Activated T-cell treated with anti-CD3 and anti-CD28 coated beads for 1 hour (primary cell): ENCODE data around the gene CHKB.

Source experiments
- DNase-seq: peaks from one replicate; pipeline ENCODE4 v3.0.0-alpha.2; 2020; ENCODE audit warnings: low read depth

Gene CHKB

DNA sequence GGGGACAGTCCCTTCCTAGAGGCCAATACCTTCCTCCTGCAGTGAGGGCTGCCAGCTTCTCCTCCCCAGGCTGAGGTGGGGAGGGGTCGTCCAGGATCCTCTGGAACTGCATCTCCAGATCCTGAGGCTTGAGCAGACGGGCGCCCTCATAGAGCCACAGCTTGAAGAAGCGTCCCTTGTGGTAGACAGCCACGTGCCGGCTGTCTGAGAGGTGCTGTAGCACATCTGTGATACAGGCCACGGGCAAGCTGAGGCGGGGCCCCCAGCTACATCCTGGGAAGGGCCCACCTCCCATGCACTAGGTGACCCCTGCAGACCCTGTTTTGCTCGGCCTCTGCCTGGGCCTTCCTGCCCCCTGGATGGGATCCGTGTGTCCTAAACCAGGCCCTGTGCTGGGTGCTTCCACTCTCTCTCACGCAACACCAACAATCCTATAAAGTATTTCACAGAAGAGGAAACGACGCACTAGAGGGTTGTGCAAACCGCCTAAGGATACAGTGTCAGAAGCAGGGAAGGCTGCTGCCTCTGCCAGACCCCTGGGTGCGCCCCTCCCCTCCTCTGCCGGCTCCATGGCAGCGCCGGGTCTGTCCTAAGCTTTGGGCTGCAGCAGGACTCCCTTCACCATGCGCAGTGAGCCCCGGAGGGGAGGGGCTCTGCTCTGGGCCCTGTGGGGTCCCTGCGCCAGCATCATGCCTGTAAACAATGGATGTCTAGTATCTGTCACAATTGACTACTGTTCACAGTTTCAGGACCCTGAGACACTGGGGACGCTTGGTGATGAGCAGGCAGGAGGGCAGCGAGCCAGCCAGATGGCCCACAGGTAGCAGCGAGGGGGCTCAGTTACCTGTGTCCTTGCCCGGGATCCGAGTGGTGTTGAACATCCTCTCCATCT, 8.9 kb downstream of the CHKB start:
- no peak for DNase-seq

DNA sequence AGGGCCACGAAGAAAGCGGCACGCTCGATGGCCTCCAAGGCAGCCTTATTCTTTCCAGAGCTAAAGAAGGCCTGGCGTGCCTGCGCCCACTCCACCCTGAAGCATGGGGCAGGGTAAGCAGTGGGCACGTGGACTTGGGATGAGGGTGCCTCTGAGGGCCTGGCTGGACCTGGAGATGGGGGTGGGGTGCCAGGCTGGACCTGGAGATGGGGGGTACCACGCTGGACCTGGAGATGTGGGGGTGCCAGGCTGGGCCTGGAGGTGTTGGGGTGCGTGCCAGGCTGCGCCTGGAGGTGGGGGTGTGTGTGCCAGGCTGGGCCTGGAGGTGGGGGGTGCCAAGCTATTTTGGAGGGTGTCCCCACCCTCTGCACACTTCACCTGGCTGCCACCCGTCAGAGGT, 9.7 kb downstream of the CHKB start:
- no peak for DNase-seq

DNA sequence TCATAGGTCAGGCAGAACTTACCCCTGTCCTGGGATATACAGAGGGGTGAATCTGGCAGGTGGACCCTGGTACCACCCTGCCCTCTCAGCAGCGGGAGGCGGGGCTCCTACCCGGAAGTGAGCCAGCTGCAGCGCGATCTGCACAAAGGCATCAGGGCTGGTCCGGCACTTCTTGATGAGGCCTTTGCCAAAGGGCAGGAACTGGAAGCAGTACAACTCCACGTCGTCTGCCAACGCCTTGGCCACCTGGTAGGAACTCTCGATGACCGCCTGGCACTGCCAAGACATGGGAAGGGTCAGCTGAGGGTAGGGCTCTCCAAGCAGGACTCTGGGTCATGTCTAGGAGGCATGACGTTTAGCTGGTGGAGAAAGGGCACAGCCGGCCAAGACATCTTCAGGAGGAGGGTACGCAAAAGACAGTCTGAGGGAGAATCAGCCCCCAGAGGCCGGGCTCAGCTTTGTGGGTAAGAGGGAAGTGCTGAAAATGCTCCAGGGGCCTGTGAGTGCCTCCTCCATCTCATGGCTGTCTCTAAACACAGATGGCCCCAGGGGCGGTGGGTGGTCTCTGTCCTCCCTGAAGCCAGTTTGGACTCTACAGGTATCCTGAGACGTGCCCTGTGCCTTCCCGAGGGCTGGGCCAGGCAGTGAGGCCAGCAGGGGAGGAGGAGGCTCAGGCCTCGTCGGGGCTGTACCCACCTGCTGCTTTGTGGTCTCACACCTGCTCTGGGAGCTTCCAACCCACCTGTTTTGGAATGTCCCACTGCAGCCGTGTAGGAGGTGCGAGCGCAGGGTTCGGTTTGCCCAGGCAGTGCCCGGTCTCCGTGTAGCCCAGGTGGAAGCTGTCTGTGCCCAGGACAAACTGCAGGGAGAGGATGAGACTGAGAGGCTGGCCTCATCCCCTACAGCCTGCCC, 11.1 kb downstream of the CHKB start:
- DNase-seq: no peak

DNA sequence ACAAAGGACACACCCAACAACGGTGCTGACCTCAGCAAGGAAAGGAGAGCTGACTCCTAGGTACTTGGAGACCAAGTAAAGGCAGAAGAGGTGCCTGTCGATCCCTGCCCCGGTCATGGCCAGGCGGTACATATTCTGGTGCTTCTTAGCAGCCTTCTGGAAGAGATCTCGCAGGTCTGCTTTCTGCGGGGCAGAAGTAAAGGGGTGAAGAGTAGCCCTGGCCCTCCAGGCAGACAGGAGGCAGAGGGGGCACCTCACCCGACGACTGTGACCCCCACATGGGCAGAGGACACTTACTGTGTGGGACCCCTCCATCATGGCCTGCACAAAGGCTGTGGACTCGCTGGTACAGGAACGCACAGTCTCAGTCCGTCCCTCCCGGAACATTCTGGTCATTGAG, 11.8 kb downstream of the CHKB start:
- no peak for DNase-seq

DNA sequence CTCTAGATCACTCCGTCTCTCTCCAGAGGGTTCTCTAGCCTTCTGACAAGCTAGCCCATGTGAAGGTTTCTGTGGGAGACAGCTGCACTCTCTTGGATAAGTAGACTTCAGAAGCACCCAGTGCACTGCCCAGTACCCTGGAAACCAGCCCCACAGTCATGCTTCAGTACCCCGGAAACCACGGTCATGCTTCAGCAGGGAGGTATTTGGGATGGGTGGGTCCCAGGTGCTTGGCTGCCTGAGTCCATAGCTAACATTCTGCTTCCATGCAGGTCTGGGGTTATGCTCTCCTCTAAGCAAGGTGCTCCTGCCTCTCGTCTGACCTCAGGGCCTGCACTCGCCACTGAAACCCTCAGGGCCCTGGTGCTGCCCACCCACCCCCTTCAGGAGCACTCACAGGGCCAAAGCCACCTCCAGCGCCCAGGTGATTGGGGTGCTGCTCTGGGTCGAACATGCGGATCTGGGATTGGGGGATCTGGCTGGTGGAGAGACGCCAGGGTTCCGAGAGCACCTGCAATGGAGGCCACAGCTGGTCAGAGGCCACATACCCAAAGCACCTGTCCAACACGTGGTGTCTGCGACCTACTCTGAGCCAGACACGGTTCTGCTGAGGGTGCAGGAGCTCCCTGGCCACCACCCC, 12.6 kb downstream of the CHKB start:
- no peak for DNase-seq

DNA sequence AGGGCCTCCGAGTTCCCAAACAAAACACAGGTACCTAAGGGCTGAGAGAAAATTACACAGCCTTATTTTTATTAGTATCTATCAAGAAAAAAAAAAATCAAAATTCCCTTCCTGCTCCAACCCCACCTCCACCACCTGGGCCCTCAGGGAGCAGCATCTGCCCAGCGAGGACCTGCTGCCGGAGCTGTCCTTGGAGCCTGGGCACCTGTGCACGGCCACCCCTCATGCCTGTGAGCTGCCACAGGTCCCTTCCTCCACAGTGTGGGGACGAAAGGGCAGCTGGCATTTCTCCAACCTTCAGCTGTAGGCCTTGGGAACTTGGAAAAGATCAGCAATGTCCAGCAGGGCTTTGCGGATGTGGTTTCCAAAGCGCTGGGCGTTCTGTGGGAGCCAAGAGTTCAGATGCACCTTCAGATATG, 13.6 kb downstream of the CHKB start:
- DNase-seq: no peak

DNA sequence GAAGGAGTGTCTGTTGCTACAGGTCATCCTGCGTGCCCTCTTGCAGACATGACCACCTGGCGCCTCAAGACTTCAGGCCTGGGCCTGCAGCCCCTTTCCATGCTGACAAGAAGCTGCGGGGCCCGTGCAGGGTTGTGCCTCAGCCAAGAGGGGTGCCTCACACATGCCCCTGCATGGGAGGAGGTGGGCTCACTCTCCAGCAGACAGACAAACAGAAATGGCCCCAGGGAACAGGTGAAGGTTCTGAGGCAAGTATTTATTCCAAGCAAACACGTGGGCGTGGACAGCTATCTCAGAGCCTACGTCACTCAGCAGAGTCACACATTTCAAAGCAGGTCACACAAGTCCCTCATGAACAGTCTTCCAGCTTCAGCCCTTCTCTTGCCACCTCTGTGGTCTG, 14.0 kb downstream of the CHKB start:
- no peak for DNase-seq

DNA sequence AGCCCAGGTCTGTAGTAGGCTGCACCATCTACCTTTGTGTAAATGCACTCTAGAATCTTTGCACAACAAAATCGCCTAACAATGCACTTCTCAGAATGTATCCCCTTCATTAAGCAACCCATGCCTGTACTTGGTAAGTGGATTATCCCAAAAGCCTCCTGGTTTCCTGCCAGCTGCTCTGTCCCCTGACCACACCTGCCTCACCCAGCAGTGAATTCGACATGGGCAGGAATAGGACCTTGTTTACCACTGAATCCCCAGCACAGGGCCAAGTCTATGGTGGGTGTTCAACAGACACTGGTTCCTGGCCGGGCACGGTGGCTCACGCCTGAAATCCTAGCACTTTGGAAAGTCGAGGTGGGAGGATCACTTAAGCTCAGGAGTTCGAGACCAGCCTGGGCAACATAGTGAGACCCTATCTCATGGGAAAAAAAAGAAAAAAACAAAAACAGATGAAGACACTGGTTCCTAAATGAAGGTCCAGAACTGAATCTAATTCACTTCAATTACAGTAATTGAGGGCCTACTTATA, 14.9 kb downstream of the CHKB start:
- DNase-seq: no peak

DNA sequence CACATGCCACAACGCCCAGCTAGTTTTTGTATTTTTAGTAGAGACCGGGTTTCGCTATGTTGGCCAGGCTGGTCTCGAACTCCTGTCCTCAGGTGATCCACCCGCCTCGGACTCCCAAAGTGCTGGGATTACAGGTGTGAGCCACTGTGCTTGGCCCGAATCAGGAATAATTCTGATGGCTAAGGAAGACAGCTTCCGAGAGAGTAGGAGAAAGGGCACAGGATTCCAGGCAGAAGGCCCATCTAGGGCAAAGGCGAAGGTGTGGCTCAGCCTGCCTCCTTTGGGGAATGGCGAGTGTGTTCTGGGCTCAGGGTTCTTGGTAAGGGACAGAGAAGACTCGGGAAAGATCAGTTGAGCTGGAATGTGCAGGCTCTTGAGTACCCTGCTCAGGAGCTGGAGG, 18.4 kb downstream of the CHKB start:
- DNase-seq: no peak

DNA sequence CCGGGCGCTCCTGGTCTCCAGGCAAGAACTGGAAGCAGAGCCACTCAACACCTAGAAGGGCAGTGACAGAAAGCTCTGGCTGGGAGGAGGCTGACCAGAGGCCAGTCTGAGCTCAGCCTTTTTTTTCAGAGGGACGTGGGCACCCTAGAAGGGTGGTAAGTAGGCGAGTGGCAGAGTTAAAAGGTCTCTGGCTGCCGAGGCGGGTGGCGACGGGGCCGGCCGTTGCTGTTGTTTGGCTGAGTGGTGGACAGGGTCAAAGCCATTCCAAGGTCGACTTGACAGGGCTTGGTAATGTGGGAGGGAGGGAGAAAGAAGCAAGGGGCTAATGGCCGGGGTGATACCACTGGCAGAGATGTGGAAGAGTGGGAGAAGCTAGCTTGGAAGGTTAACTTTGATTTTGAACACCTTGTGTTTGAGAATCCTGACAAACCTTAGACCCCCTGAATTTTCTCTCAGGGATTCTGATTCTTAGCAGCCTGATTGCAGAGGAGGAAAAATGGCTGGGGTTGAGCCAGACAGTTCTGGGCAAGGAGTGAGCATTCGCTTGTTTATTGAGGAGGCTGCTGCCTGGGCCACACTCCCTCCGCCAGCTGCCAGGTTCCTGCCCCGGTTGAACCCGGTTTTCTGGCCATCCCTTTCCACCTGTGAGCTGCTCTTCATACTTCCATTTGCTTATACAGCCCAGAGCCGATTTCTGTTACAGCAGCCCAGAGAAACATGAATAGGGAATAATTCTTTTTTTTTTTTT, 19.1 kb downstream of the CHKB start:
- no peak for DNase-seq

DNA sequence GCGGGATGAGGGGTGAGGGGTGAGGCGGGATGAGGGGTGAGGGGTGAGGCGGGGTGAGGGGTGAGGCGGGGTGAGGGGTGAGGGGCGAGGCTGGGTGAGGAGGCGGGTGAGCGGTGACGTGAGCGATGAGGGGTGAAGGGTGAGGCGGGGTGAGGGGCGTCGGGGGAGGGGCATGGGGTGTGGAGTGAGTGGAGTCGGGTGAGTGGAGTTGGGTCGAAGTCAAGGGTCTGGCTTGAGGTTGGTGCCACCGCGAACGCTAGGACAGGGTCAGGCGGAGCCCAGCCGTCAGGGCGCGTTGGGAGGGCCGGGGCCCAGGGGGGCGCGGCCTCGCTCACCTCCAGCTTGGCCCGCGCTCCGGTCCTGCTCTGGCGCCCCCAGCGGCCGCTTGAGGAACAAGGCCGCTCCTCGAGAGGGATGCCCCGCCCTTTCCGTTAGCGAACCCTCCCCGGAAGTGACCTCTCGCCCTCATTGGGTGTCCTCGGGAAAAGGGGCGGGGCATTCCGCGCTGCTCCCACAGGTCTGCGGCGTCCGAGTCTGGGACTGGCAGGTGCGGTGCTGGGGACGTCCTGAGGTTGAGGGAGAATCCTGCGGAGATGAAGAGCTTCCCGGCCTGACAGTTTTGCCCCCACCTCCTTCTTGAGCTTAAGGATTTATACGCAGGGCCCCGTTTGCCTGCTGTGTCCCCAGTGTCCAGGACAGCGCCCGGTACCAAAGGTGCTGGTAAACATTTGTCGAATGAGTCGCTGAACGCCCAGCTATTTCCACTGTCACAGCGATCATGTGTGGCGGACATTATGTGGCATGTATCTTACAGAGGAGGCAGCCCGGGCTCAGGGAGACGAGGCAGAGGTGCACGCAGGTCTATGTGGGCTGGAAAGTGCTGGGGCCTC, 19.9 kb downstream of the CHKB start, which contains the start of gene SYCE3:
Gene SYCE3, minus strand, starts transcription at position 397 of the 890 bp plus-strand sequence. CDS start 6,514 bp downstream, outside the sequence.
- peak; percentile 98 for DNase-seq

DNA sequence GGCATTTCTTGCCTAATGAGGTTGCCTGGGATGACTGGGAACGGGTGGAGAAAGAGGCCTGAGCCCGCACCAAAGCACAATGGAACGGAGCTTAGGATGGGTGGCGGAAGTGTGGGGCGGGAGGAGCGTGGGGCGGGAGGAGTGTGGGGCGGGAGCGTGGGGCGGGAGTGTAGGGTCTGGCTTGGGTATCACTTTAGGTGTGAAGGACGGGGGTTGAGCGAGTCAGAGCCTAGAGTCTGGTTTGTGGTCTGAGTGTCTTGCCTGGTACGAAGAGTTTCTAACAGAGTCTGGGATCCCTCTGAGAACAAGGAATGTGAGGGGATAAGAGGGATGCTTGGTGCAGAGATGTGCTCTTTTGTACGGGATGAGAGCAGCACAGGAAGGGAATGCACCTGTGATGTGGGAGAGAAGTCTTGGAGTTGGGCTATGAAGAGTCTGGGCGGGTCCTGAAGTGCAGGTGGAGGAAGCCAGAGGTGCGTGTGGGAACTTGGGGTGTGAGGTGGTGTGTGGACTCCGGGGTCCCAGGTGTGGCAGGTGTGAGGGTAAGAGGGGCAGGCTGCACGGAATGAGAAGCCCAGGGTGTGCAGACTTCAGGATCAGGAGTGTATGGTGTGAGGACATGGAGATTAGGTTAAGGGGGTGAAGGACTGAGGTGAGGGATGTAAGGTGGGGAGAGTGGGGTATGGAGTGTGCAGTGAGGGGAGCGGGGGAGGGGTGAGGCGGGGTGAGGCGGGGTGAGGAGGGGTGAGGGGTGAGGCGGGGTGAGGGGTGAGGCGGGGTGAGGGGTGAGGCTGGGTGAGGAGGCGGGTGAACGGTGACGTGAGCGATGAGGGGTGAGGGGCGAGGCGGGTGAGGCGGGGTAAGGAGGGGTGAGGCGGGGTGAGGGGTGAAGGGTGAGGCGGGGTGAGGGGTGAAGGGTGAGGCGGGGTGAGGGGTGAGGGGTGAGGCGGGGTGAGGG, 21.0 kb downstream of the CHKB start:
- DNase-seq: no peak

DNA sequence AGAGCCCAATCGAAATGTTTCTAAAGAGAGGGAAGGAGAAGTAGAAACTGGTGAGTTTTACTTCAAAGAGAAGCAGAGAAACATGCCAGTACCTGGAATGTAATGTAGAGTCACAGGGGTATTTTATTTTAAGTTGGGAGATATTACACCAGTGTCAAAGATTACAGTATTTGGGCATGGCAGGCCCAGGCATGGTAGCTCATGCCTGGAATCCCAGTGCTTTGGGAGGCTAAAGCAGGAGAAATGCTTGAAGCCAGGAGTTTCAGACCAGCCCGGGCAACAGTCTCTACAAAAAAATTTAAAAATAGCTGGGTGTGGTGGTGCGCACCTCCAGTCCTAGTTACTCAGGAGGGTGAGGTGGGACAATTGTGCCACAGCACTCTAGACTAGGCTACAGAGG, 22.6 kb downstream of the CHKB start:
- DNase-seq: no peak

DNA sequence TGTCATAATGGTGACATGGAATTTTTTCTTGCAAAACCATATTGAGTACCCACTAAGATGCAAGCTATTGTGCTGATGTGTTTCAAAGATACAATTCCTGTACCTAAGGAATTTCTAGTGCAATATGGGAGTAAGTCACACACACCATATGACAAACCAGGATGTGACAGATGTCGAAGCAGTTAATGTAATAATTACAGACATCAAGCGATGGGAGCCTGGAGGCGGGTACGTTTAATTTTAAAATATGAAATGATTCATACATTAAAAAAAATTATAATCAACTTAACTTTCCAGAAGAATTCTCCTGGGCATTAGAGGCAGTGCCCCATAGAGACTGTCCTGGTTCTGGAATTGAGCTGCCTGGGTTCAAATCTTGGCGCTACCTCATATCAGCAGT, 25.9 kb downstream of the CHKB start:
- DNase-seq: no peak

DNA sequence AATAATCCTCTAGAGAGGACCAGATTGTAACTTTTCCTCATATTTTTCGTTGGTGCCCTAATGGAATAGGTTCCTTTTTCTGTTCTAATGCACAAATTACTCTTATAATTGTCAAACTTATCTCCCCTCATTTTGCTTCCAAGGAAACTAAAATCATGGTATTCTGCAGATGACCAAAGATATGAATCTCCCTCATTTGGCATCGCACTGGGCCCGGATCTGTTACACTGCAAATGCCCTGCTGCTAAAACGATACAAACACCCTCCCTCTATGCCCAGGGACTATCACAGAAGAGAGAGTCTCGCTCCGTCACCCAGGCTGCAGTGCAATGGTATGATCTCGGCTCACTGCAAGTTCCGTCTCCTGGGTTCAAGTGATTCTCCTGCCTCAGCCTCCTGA, 29.3 kb downstream of the CHKB start:
- DNase-seq: no peak

DNA sequence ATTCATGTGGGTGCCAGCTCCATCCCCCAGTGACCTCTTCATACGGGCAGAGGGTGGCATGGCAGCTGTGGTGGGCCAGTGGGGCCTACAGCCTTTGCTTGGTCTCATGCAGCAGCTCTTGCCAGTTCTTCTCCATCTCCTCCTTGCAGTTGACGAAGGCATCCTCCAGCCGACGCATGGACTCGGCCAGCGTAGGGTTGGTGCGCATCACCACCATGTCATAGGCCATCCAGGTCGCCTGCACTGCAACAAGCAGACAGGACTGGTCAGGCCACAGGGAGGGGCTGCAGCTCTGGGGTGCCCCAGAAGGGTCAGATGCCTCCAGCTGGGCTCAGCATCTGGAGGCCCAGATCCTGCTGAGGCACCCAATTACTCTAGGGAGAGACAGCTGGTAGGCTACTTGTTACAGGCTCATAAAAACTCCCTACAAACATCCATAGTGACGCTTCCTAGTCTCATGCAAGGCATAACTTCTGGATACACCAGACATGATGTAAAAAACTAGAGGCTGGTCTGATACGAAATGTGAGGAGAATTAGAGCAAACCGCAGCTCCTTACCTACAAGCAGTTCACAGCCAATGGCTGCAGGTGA, 31.4 kb downstream of the CHKB start:
- DNase-seq: no peak

DNA sequence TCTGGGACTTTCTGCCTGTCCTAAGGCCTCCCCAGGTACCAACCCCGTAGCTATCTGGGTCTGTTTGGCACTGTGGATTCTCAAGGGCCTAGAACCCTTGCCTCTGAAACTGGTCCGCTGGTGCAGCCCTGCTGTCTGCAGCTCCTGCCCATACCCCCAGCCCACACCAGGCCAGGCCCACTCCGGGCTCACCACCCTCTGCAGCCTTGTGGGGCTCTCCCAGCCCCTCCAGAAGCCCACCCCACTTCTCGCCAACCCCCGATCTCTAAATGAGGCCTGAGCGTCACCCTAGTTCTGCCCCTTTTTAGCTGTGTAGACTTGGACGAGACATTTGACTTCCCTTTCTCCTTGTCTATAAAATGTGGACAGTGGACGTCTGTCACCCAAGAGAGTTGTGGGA, 32.3 kb downstream of the CHKB start:
- DNase-seq: no peak

DNA sequence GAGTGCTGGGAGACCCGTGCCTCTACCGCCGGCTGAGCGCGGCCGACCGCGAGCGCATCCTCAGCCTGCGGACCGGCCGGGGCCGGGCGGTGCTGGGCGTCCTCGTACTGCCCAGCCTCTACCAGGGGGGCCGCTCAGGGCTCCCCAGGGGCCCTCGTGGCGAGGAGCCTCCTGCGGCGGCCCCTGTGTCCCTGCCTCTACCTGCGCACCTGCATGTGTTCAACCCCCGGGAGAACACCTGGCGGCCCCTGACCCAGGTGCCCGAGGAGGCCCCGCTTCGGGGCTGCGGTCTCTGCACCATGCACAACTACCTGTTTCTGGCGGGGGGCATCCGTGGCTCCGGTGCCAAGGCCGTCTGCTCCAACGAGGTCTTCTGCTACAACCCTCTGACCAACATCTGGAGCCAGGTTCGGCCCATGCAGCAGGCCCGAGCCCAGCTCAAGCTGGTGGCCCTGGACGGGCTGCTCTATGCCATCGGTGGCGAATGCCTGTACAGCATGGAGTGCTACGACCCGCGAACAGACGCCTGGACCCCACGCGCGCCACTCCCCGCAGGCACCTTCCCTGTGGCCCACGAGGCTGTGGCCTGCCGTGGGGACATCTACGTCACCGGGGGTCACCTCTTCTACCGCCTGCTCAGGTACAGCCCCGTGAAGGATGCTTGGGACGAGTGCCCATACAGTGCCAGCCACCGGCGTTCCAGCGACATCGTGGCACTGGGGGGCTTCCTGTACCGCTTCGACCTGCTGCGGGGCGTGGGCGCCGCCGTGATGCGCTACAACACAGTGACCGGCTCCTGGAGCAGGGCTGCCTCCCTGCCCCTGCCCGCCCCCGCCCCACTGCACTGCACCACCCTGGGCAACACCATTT, 33.5 kb downstream of the CHKB start:
- no peak for DNase-seq
